NCI-H69 (cell line): ENCODE data around the gene EIF4E.
"Not testable (repeated sequence)": the region's sequence is repeated elsewhere in the genome, so short reads cannot be mapped to it uniquely, and the experiment has no call there.

Experiments used
- DNase-seq: peaks from one replicate; lab custom pipeline; 2025; lab: John Stamatoyannopoulos, UW

The EIF4E gene

GRCh38 chr4:98873059-98873458, 55.9 kb downstream of the EIF4E start:
- DNase-seq: no peak

DNA sequence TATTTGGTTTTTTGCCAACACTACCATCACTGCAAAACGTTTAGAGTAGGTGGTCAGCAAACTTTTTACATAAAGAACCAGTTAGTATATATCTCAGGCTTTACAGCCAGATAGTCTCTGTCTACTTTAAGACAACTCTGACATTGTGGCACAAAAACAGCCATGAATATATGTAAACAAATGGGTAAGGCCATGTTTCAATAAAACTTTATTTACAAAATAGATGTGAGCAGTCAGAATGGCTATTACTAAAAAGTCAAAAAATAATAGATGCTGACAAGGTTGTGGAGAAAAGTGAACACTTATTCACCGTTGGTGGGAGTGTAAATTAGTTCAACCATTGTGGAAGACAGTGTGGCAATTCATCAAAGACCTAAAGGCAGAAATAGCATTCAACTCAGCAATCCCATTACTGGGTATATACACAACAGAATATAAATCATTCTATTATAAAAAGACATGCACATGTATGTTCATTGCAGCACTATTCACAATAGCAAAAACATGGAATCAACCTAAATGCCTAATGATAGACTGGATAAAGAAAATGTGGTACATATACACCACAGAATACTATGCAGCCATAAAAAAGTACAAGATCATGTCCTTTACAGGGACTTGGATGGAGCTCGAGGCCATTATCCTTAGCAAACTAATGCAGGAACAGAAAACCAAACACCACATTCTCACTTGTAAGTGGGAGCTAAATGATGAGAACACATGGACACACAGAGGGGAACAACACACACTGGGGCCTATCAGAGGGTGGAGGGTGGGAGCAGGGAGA, 56.6 kb downstream of the EIF4E start:
- not testable (repeated sequence) for DNase-seq

DNA sequence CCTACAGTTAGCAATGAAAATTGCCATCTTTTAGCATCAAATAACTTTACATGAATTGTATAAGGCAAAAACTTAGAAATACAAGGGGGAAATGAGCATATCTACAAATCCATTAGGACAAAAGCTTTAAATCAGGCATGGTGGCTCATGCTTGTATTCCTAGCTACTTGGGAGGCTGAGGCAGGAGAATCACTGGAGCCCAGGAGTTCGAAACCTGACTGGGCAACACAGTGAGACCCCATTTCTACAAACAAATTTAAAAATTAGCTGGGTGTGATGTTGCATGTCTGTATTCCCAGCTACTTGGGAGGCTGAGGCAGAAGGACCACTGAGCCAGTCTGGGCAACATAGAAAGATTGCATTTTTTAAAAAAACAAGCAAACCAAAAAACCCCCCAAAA, 61.3 kb downstream of the EIF4E start:
- DNase-seq: no peak

GRCh38 chr4:98865059-98865458, 63.9 kb downstream of the EIF4E start:
- no peak for DNase-seq

- DNase-seq: no peak
These were observed 64.4 kb downstream of the EIF4E start for GRCh38 chr4:98864560-98864959.

DNA sequence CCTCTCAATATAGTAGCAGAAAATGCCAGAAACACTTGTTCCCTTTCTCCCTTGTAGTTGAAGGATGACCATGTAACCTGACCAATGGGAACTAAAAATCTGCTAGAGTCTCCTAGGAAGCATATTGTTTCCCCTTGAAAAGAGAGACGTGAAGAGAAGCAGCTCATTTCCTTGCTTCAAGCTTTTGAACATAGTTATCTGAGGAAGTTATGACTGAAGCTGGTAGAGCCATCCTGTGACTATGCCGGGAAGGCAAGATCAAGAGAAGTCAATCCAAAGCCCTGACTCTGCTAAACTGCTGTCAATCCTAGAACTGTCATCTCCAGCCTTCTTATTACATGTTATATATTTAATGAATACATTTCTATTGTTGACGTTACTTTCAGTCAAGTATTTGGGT, 66.6 kb downstream of the EIF4E start:
- no peak for DNase-seq

GRCh38 chr4:98861100-98861884, 67.6 kb downstream of the EIF4E start:
- no peak for DNase-seq

GRCh38 chr4:98851806-98852205, 77.1 kb downstream of the EIF4E start:
- DNase-seq: peak; percentile 28

- DNase-seq: no peak
These were observed 78.0 kb downstream of the EIF4E start for GRCh38 chr4:98850937-98851336.

DNA sequence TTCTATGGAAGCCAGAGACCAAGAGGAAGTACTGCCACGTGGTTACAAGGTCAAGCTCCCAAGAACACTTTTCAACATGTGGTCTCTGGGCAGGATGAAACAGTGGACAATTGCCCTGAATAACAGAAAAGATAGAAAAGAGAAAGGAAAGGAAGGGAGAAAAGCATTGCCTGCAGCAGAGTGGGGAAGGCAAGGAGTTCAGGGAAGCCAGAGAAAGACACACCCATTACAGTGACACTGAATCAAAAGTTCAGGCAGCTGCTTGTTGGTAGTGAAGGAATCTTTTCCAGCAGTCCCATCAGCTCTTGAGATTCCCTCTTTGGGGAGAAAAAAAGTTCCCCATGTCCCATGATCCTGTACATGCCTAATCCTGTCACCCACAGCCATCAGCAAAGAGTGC, 80.5 kb downstream of the EIF4E start:
- no peak for DNase-seq

DNA sequence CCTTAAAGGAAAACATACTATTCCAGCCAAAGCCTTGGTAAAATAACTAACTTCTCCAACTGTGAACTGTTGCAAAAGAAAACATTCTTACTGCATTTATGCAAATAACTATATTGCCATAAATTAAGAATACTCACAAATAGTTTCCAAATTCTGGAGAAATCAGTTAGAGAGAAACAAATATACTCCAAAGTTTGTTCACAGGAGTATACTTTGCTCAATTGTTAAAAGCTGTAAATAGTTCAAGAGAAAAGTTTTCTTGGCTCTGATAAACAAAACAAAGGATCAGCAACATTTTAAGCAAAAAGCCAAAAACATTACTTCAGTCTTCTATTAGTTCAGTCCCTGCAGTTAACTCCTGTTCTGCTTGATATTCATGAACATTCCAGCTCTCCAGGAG, 83.0 kb downstream of the EIF4E start:
- DNase-seq: no peak

DNA sequence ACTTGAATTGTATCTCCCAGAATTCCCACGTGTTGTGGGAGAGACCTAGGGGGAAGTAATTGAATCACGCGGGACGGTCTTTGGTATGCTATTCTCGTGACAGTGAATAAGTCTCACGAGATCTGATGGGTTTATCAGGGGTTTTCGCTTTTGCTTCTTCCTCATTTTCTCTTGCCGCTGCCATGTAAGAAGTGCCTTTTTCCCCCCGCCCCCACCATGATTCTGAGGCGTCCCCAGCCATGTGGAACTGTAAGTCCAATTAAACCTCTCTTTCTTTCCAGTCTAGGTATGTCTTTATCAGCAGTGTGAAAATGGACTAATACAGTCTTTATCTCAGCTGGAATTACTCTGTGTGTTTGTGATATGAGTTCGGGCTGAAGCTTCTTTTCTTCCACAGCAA, 86.0 kb downstream of the EIF4E start:
- not testable (repeated sequence) for DNase-seq

- peak; percentile 21 for DNase-seq
These were observed 89.8 kb downstream of the EIF4E start for GRCh38 chr4:98838977-98839618.

GRCh38 chr4:98838531-98838930, 90.4 kb downstream of the EIF4E start:
- DNase-seq: no peak

GRCh38 chr4:98833384-98833783, 95.5 kb downstream of the EIF4E start:
- DNase-seq: no peak

GRCh38 chr4:98831036-98831435, 97.9 kb downstream of the EIF4E start:
- not testable (repeated sequence) for DNase-seq
